ENCODE measurements around the gene DCAF15.

DCAF15 gene

GRCh38 chr19:13990085-13990484, 37.8 kb downstream of the DCAF15 start:
- DNase-seq, result no peak
- Mint-ChIP-seq H3K27me3 (ENCODE audit: low read depth, poor library complexity) (no peaks in the 10 kb centered on the region), H3K4me3 (no peak overlapping the region), H3K27ac (peak overlapping the region; percentile 4), H3K4me1 (peaks cover 54% of the 10 kb centered on the region), H3K36me3 (ENCODE audit: low read depth) (peaks cover 28% of the 10 kb centered on the region), H3K9me3 (no peaks in the 10 kb centered on the region)
- no peak for TF ChIP-seq CTCF (IDR thresholded peaks at IDR 0.05)

GRCh38 chr19:13992025-13992424, 39.7 kb downstream of the DCAF15 start:
- H3K27me3 Mint-ChIP-seq (ENCODE audit: low read depth, poor library complexity), result no peaks in the 10 kb centered on the region
- H3K4me3 Mint-ChIP-seq, result no peak overlapping the region
- H3K4me1 Mint-ChIP-seq, result peaks cover 34% of the 10 kb centered on the region
- TF ChIP-seq CTCF (IDR thresholded peaks at IDR 0.05), result no peak
- no peak for DNase-seq
- H3K9me3 Mint-ChIP-seq, result no peaks in the 10 kb centered on the region
- H3K27ac Mint-ChIP-seq, result peak overlapping the region; percentile 48
- H3K36me3 Mint-ChIP-seq (ENCODE audit: low read depth), result peaks cover 28% of the 10 kb centered on the region

- H3K9me3 Mint-ChIP-seq, result peaks cover 3% of the 10 kb centered on the region
- H3K27me3 Mint-ChIP-seq (ENCODE audit: low read depth, poor library complexity), result no peaks in the 10 kb centered on the region
- H3K36me3 Mint-ChIP-seq (ENCODE audit: low read depth), result peaks cover 37% of the 10 kb centered on the region
- no peak for TF ChIP-seq CTCF (IDR thresholded peaks at IDR 0.05)
- H3K4me1 Mint-ChIP-seq, result peaks cover 22% of the 10 kb centered on the region
- peak overlapping the region; percentile 89 for H3K27ac Mint-ChIP-seq
- H3K4me3 Mint-ChIP-seq, result no peak overlapping the region
- no peak for DNase-seq
Observed at GRCh38 chr19:13993590-13994300, 41.4 kb downstream of the DCAF15 start.

- Mint-ChIP-seq H3K9me3 (peaks cover 16% of the 10 kb centered on the region), H3K27ac (peak overlapping the region; percentile 64), H3K4me1 (peaks cover 7% of the 10 kb centered on the region), H3K4me3 (no peak overlapping the region), H3K36me3 (ENCODE audit: low read depth) (peaks cover 35% of the 10 kb centered on the region), H3K27me3 (ENCODE audit: low read depth, poor library complexity) (no peaks in the 10 kb centered on the region)
- no peak for DNase-seq
- no peak for TF ChIP-seq CTCF (IDR thresholded peaks at IDR 0.05)
Observed at GRCh38 chr19:13995017-13995728, 42.9 kb downstream of the DCAF15 start.

GRCh38 chr19:13995878-13996765, 43.8 kb downstream of the DCAF15 start:
- Mint-ChIP-seq H3K4me1 (peaks cover 7% of the 10 kb centered on the region), H3K27me3 (ENCODE audit: low read depth, poor library complexity) (no peaks in the 10 kb centered on the region), H3K27ac (no peak overlapping the region), H3K36me3 (ENCODE audit: low read depth) (peaks cover 39% of the 10 kb centered on the region), H3K9me3 (peaks cover 24% of the 10 kb centered on the region), H3K4me3 (no peak overlapping the region)
- no peak for TF ChIP-seq CTCF (IDR thresholded peaks at IDR 0.05)
- DNase-seq, result no peak

Measured in nephron progenitor cell (in vitro differentiated cells).